Measurements from ENCODE around the gene ADAM22.

ADAM22 gene

GRCh38 chr7:88218836-88219605, 285.0 kb downstream of the ADAM22 start:
- DNase-seq (ENCODE audit: low spot score), result peak; percentile 74

- DNase-seq (ENCODE audit: low spot score), result peak; percentile 93
Observed at GRCh38 chr7:88219781-88220747, 286.0 kb downstream of the ADAM22 start, which contains the start of gene SRI. Gene SRI, minus strand, starts transcription at chr7:88220038. Its CDS starts 12 bp downstream, at chr7:88220026.

- no peak for DNase-seq (ENCODE audit: low spot score)
Observed at GRCh38 chr7:88223265-88223664, 289.2 kb downstream of the ADAM22 start.

- DNase-seq (ENCODE audit: low spot score), result no peak
Observed at GRCh38 chr7:88224601-88225275, 290.7 kb downstream of the ADAM22 start.

GRCh38 chr7:88226201-88226600, 292.1 kb downstream of the ADAM22 start:
- DNase-seq (ENCODE audit: low spot score), result no peak

- no peak for DNase-seq (ENCODE audit: low spot score)
Observed at GRCh38 chr7:88226886-88227516, 292.9 kb downstream of the ADAM22 start.

- DNase-seq (ENCODE audit: low spot score), result no peak
Observed at GRCh38 chr7:88229302-88229995, 295.4 kb downstream of the ADAM22 start.

GRCh38 chr7:88230646-88231045, 296.6 kb downstream of the ADAM22 start:
- no peak for DNase-seq (ENCODE audit: low spot score)

- no peak for DNase-seq (ENCODE audit: low spot score)
Observed at GRCh38 chr7:88233828-88234227, 299.8 kb downstream of the ADAM22 start.

GRCh38 chr7:88239852-88240251, 305.8 kb downstream of the ADAM22 start:
- DNase-seq (ENCODE audit: low spot score), result no peak

- DNase-seq (ENCODE audit: low spot score), result no peak
Observed at GRCh38 chr7:88243345-88243909, 309.4 kb downstream of the ADAM22 start.

- DNase-seq (ENCODE audit: low spot score), result no peak
Observed at GRCh38 chr7:88244258-88244657, 310.2 kb downstream of the ADAM22 start.
